PC-9 (cell line): ENCODE data around the gene CLEC4C. TPM values are rescaled to one million over a fixed set of nuclear protein-coding genes. Genes with fewer than 3 reads are reported as not detected.

ENCODE experiments used
- BruUV-seq: library from RNA; stranded (reverse); fragments of 400-500 nt; replicated peaks from 2 replicates; lab custom pipeline; 2021; lab: Mats Ljungman, UMichigan
- CTCF ChIA-PET: fragments of 300-600 bp; sonication (Branson Sonifier 250); formaldehyde crosslinking; loops from one replicate; lab custom pipeline; 2022; ENCODE audit warnings: antibody characterized with exemption; lab: Charles Lee
- POLR2A ChIA-PET: fragments of 300-600 bp; sonication (Branson Sonifier 250); formaldehyde crosslinking; loops from one replicate; lab custom pipeline; 2022; ENCODE audit warnings: antibody characterized with exemption; ENCODE audit not compliant: unreplicated experiment; lab: Charles Lee
- DNase-seq, 2 experiments: peaks; one replicate each; pipeline versions ENCODE4 v3.0.0 to v3.0.0-alpha.2; 2015 to 2022; ENCODE audit warnings: mixed read lengths in 1 of 2
- H2AFZ ChIP-seq: fragments of 200-600 bp; sonication (generic); 2 replicates; pipeline ENCODE4 v1.8.1; 2017; ENCODE audit warnings: antibody characterized with exemption
- H3F3A ChIP-seq: fragments of 200-600 bp; sonication (generic); 2 replicates; pipeline ENCODE4 v1.8.1; 2017; ENCODE audit warnings: antibody characterized with exemption, mild to moderate bottlenecking, low read depth; ENCODE audit not compliant: insufficient read depth
- H3K27ac ChIP-seq: fragments of 200-600 bp; sonication (generic); 2 replicates; pipeline ENCODE4 v1.6.1; 2016; ENCODE audit warnings: mixed run types
- H3K27me3 ChIP-seq: fragments of 200-600 bp; sonication (generic); 2 replicates; pipeline ENCODE4 v1.6.1; 2016; ENCODE audit warnings: low read depth, mixed run types; ENCODE audit not compliant: insufficient read depth
- H3K36me3 ChIP-seq: fragments of 200-600 bp; sonication (generic); 2 replicates; pipeline ENCODE4 v1.6.1; 2016; ENCODE audit warnings: low read depth, mixed run types
- H3K4me1 ChIP-seq: fragments of 200-600 bp; sonication (generic); replicated peaks from 2 replicates; pipeline ENCODE4 v1.6.1; 2016; ENCODE audit warnings: mixed run types; ENCODE audit not compliant: insufficient read depth
- H3K4me2 ChIP-seq: fragments of 200-600 bp; sonication (generic); 2 replicates; pipeline ENCODE4 v1.6.1; 2017; ENCODE audit warnings: mixed run types
- H3K4me3 ChIP-seq: fragments of 200-600 bp; sonication (generic); 2 replicates; pipeline ENCODE4 v1.6.1; 2016; ENCODE audit warnings: mixed run types
- H3K79me2 ChIP-seq: fragments of 200-600 bp; sonication (generic); 2 replicates; pipeline ENCODE4 v1.6.1; 2017; ENCODE audit warnings: low read depth, mixed run types
- H3K9me2 ChIP-seq: fragments of 200-600 bp; sonication (generic); 2 replicates; pipeline ENCODE4 v1.8.1; 2017; ENCODE audit warnings: mild to moderate bottlenecking; ENCODE audit not compliant: insufficient read depth
- H3K9me3 ChIP-seq: fragments of 200-600 bp; sonication (generic); 2 replicates; pipeline ENCODE4 v1.8.1; 2016; ENCODE audit warnings: low read depth; ENCODE audit not compliant: insufficient read depth
- H4K20me1 ChIP-seq: fragments of 200-600 bp; sonication (generic); 2 replicates; pipeline ENCODE4 v1.8.1; 2017; ENCODE audit not compliant: insufficient read depth
- EZH2 ChIP-seq: fragments of 200-600 bp; sonication (generic); IDR thresholded peaks from 2 replicates; pipeline ENCODE4 v1.8.0; 2017; ENCODE audit warnings: antibody characterized with exemption, low read depth
- intact Hi-C: fragments of 100-400 bp; cut with micrococcal nuclease; formaldehyde crosslinking; loops from one replicate; pipeline ENCODE4 v1.10.0; 2022; ENCODE audit not compliant: unreplicated experiment
- total RNA-seq: library from RNA; stranded (reverse); gene quantifications from 2 replicates; pipeline ENCODE4 v1.2.3, GENCODE V29; 2021
- TF ChIP-seq, protein P1 (sequence below): fragments of 200-600 bp; sonication (generic); conservative IDR thresholded peaks from 2 replicates; pipeline ENCODE4 v1.6.1; 2017; ENCODE audit warnings: mixed run types, antibody characterized with exemption, mild to moderate bottlenecking, moderate library complexity

The CLEC4C gene
- total RNA-seq, 1 experiment from 2014 or later: not detected

DNA sequence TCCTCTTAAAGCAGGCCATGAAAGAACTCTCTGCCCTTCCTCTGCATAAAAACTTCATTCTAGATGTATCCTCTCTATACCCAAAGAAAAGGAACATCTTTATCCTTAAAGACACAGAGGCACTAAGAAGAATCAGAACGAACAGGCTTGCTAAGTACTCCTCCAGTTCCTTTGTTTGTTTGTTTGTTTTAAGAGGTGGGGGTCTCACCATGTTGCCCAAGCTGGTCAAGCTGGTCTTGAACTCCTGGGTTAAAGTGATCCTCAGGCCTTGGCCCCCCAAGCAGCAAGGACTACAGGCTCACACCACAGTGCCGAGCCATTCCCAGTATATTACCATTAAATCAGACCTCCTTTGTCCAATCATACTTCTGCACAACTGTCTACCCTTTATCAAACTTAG is 65.6 kb downstream of the CLEC4C start:
- H4K20me1 ChIP-seq: no peaks in the 10 kb centered on the region
- H3K4me3 ChIP-seq: no peak overlapping the region
- no peak overlapping the region for H3K27ac ChIP-seq
- POLR2A ChIA-PET: no interaction called here
- TF ChIP-seq, protein P1, sequence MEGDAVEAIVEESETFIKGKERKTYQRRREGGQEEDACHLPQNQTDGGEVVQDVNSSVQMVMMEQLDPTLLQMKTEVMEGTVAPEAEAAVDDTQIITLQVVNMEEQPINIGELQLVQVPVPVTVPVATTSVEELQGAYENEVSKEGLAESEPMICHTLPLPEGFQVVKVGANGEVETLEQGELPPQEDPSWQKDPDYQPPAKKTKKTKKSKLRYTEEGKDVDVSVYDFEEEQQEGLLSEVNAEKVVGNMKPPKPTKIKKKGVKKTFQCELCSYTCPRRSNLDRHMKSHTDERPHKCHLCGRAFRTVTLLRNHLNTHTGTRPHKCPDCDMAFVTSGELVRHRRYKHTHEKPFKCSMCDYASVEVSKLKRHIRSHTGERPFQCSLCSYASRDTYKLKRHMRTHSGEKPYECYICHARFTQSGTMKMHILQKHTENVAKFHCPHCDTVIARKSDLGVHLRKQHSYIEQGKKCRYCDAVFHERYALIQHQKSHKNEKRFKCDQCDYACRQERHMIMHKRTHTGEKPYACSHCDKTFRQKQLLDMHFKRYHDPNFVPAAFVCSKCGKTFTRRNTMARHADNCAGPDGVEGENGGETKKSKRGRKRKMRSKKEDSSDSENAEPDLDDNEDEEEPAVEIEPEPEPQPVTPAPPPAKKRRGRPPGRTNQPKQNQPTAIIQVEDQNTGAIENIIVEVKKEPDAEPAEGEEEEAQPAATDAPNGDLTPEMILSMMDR: no peak
- TF ChIP-seq EZH2: no peak
- no peaks in the 10 kb centered on the region for H3K9me2 ChIP-seq
- CTCF ChIA-PET: no interaction called here
- H3K36me3 ChIP-seq: no peaks in the 10 kb centered on the region
- intact Hi-C loops: no loop called here
- DNase-seq: no peak
- no peaks in the 10 kb centered on the region for H3K27me3 ChIP-seq
- no peaks in the 10 kb centered on the region for H3K9me3 ChIP-seq
- H3K4me1 ChIP-seq: no peaks in the 10 kb centered on the region
- H3F3A ChIP-seq: no peaks in the 10 kb centered on the region
- BruUV-seq: no TSS peak
- H2AFZ ChIP-seq: no peak overlapping the region
- no peaks in the 10 kb centered on the region for H3K79me2 ChIP-seq
- H3K4me2 ChIP-seq: no peak overlapping the region

Other genes starting within 250 kb of the CLEC4C start
- not detected in 2 replicates for gene CD163, start 243.6 kb downstream of the CLEC4C start, total RNA-seq
- not detected in 2 replicates for gene APOBEC1, start 81.5 kb downstream of the CLEC4C start, total RNA-seq
- gene GDF3, start 51.6 kb downstream of the CLEC4C start, total RNA-seq: not detected in 2 replicates
- not detected in 2 replicates for gene DPPA3, start 35.9 kb downstream of the CLEC4C start, total RNA-seq
- gene NANOGNB, start 17.8 kb upstream of the CLEC4C start, total RNA-seq: not detected in 2 replicates
- gene NANOG, start 42.0 kb upstream of the CLEC4C start, total RNA-seq: not detected in 2 replicates
- gene SLC2A14, start 125.5 kb upstream of the CLEC4C start, total RNA-seq: 0.13 TPM in 1 of 2 replicates, not detected in the other
- 24.9 and 26.2 TPM in 2 replicates for gene SLC2A3, start 188.8 kb upstream of the CLEC4C start, total RNA-seq